ENCODE measurements around the gene DCHS1.

The DCHS1 gene

GRCh38 chr11:6574816-6575715 lies 80.5 kb downstream of the DCHS1 start:
- ChIA-PET CTCF (no interaction called here), POLR2A (no interaction called here)
- no peak for DNase-seq (ENCODE audit: extremely low spot score)
- TF ChIP-seq FOXK2 (IDR thresholded peaks at IDR 0.05) = no peak
- no peak for TF ChIP-seq ELF4 (IDR thresholded peaks at IDR 0.05)
- TF ChIP-seq L3MBTL2 (conservative IDR thresholded peaks at IDR 0.05) = no peak
- TF ChIP-seq TARDBP (IDR thresholded peaks at IDR 0.05) = no peak
- no peak for TF ChIP-seq FOXA1 (IDR thresholded peaks at IDR 0.05)
- TF ChIP-seq NFRKB (IDR thresholded peaks at IDR 0.05) = no peak
- TF ChIP-seq ZNF384 (IDR thresholded peaks at IDR 0.05) = no peak
- TF ChIP-seq FOXM1 (IDR thresholded peaks at IDR 0.05; ENCODE audit: borderline replicate concordance) = no peak
- no peak for TF ChIP-seq CTBP1 (IDR thresholded peaks at IDR 0.05; ENCODE audit: borderline replicate concordance)
- no peak for TF ChIP-seq HDGF (IDR thresholded peaks at IDR 0.05; ENCODE audit: borderline replicate concordance)
- no peak for TF ChIP-seq BHLHE40 (IDR thresholded peaks at IDR 0.05; ENCODE audit: borderline replicate concordance)
- no peak for TF ChIP-seq SP1 (IDR thresholded peaks at IDR 0.05)
- TF ChIP-seq LEF1 (IDR thresholded peaks at IDR 0.05; ENCODE audit: borderline replicate concordance) = no peak
- no peak for TF ChIP-seq ARNT (IDR thresholded peaks at IDR 0.05)
- TF ChIP-seq SUZ12 (IDR thresholded peaks at IDR 0.05) = no peak
- no peak for TF ChIP-seq PKNOX1 (IDR thresholded peaks at IDR 0.05)

GRCh38 chr11:6572215-6572614 lies 83.4 kb downstream of the DCHS1 start:
- no peak for DNase-seq (ENCODE audit: extremely low spot score)
- ChIA-PET POLR2A (no interaction called here), CTCF (no interaction called here)
- no peak for TF ChIP-seq FOXK2 (IDR thresholded peaks at IDR 0.05)
- TF ChIP-seq FOXA1 (IDR thresholded peaks at IDR 0.05) = no peak
- TF ChIP-seq FOXM1 (IDR thresholded peaks at IDR 0.05; ENCODE audit: borderline replicate concordance) = no peak
- no peak for TF ChIP-seq SP1 (IDR thresholded peaks at IDR 0.05)
- TF ChIP-seq NFRKB (IDR thresholded peaks at IDR 0.05) = no peak
- no peak for TF ChIP-seq SUZ12 (IDR thresholded peaks at IDR 0.05)
- no peak for TF ChIP-seq ARNT (IDR thresholded peaks at IDR 0.05)
- no peak for TF ChIP-seq CTBP1 (IDR thresholded peaks at IDR 0.05; ENCODE audit: borderline replicate concordance)
- no peak for TF ChIP-seq L3MBTL2 (conservative IDR thresholded peaks at IDR 0.05)
- no peak for TF ChIP-seq TARDBP (IDR thresholded peaks at IDR 0.05)
- TF ChIP-seq ZNF384 (IDR thresholded peaks at IDR 0.05) = no peak
- no peak for TF ChIP-seq ELF4 (IDR thresholded peaks at IDR 0.05)
- TF ChIP-seq BHLHE40 (IDR thresholded peaks at IDR 0.05; ENCODE audit: borderline replicate concordance) = no peak
- no peak for TF ChIP-seq PKNOX1 (IDR thresholded peaks at IDR 0.05)
- no peak for TF ChIP-seq LEF1 (IDR thresholded peaks at IDR 0.05; ENCODE audit: borderline replicate concordance)
- TF ChIP-seq HDGF (IDR thresholded peaks at IDR 0.05; ENCODE audit: borderline replicate concordance) = no peak

GRCh38 chr11:6571434-6572008 lies 84.1 kb downstream of the DCHS1 start:
- no peak for TF ChIP-seq LEF1 (IDR thresholded peaks at IDR 0.05; ENCODE audit: borderline replicate concordance)
- TF ChIP-seq PKNOX1 (IDR thresholded peaks at IDR 0.05) = no peak
- DNase-seq (ENCODE audit: extremely low spot score) = no peak
- CTCF ChIA-PET = no interaction called here
- POLR2A ChIA-PET = no interaction called here
